ENCODE results near the gene URGCP. TPM values are rescaled to one million over a fixed set of nuclear protein-coding genes. Genes with fewer than 3 reads are reported as not detected.

URGCP gene
- total and polyA plus RNA-seq, 2 of the 4 experiments (the other 2 are of a cell fraction), result 22.0 to 25.5 TPM

DNA sequence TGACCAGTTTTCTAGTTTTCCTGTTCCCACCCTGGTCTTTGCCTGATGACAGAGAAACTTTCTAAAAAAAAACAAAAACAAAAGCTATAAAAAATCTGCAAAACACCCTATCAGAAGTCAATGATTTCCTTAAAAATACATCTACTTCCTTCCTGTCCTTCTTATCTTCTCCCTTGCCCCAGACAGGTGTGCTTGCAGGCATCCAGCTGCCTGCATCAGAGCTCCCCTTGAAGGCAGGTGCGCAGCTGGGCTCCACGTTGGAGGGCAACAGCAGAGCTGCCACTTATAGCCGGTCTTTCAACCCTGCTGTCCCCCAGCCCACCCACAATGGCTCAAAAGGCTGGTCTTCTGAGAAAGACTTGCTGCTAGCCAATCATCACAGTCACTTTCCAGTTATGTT is 49.6 kb upstream of the URGCP start (continued):
- TF ChIP-seq RCOR1 (IDR thresholded peaks at IDR 0.05; ENCODE audit: insufficient replicate concordance, low read length), result no peak
- no peak for TF ChIP-seq BHLHE40 (IDR thresholded peaks at IDR 0.05; ENCODE audit: low read depth, low read length)
- no peak for TF ChIP-seq FOS (IDR thresholded peaks at IDR 0.05; ENCODE audit: low read depth, low read length)
- TF ChIP-seq SMC3 (IDR thresholded peaks at IDR 0.05; ENCODE audit: low read depth, low read length), result no peak
- TF ChIP-seq NFE2L2 (IDR thresholded peaks at IDR 0.05; ENCODE audit: low read depth, low read length), result no peak
- no peak for TF ChIP-seq RAD21 (IDR thresholded peaks at IDR 0.05; ENCODE audit: low read length)

DNA sequence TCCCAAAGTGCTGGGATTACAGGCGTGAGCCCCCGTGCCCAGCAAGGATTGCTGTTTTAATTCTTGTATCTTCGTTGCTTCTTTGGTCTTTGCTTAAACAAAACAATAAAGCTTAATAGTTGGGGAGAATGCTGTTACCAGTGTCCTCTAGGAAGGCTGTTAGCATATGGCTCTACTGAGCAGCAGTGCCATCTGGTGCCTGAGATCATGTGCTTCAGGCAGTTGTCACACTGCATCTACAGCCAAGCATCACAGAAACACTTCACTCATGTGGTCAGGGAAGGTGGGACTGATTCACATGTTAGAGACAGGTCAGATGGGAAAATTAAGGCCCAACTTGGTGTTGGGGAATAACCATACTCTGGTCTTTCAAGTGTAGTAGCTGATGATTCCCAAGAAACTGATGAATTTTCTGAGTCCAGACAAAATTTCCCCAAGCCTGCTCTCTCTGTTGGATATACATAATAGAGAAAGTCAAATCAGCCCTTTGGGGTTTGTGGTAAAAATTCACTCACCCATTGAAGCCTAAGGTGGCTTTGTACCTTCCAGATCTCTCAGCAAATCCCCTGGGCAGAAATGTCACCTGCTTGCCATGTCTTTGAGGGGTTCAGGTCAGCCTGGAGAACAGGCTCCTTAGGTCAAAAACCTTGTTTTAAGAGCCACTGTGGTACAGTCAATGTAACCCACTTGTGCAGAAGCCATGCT is 48.3 kb upstream of the URGCP start:
- Histone ChIP-seq H3K36me3 (ENCODE audit: control insufficient read depth, insufficient read depth, low read length) (peaks cover 13% of the 10 kb centered on the region), H3K4me1 (ENCODE audit: control insufficient read depth, insufficient read depth, low read length) (no peaks in the 10 kb centered on the region), H3K4me3 (ENCODE audit: insufficient read depth, low read depth, low read length) (no peak overlapping the region), H3K4ac (ENCODE audit: low read depth, low read length) (no peak overlapping the region), H2BK15ac (ENCODE audit: low read depth, low read length) (no peak overlapping the region), H3K27me3 (ENCODE audit: control insufficient read depth, insufficient read depth, low read length) (no peaks in the 10 kb centered on the region), H2BK120ac (ENCODE audit: low read depth, low read length) (no peak overlapping the region), H3K9ac (ENCODE audit: low read depth, low read length) (no peak overlapping the region), H4K5ac (ENCODE audit: low read depth, low read length) (no peak overlapping the region), H3K23ac (ENCODE audit: low read depth, low read length) (no peak overlapping the region), H3K9me3 (ENCODE audit: control insufficient read depth, insufficient read depth, low read length) (no peaks in the 10 kb centered on the region), H2BK20ac (ENCODE audit: low read depth, low read length) (no peak overlapping the region), H4K91ac (ENCODE audit: insufficient read depth, low read depth, low read length) (no peak overlapping the region), H3K18ac (ENCODE audit: low read depth, low read length) (no peak overlapping the region), H2AK5ac (ENCODE audit: low read depth, low read length) (no peak overlapping the region), H2AFZ (replicated peaks; ENCODE audit: low read length, poor library complexity) (peak overlapping the region; percentile 35), H3K79me1 (ENCODE audit: low read depth in 1 of 2, low read length in 2 of 2) (no peaks in the 10 kb centered on the region), H3K9me1 (ENCODE audit: insufficient read depth, low read length) (no peaks in the 10 kb centered on the region), H2BK5ac (ENCODE audit: low read depth, low read length, poor library complexity, severe bottlenecking) (no peak overlapping the region), H4K20me1 (ENCODE audit: insufficient read depth, low read length) (no peaks in the 10 kb centered on the region), H2AK9ac (replicated peaks; ENCODE audit: low read depth, low read length, poor library complexity) (no peak overlapping the region), H3K56ac (ENCODE audit: extremely low read depth, insufficient read depth, low read length) (no peak overlapping the region), H3K4me2 (ENCODE audit: low read depth, low read length) (no peak overlapping the region), H4K8ac (ENCODE audit: low read depth in 2 of 2, low read length in 2 of 2) (no peak overlapping the region), H3K27ac (ENCODE audit: insufficient read depth, low read length) (no peak overlapping the region), H3K14ac (replicated peaks; ENCODE audit: low read depth, low read length) (no peak overlapping the region)
- intact Hi-C loops (cut with micrococcal nuclease), result loop anchor here (5.0 kb wide), 1 partner anchor 82 kb away; no protein-coding TSS in a partner anchor
- CTCF ChIA-PET, result interaction anchor here (0.5 to 1.1 kb wide), 3 partner anchors 11 to 249 kb away, joined by 3 to 4 read pairs (median 3); no protein-coding TSS in a partner anchor
- peak; percentile 94 for ATAC-seq (ENCODE audit: low read depth)
- dilution Hi-C loops (cut with HindIII; ENCODE audit: low sequenced_read_pairs, unreplicated experiment), result no loop called here
- POLR2A ChIA-PET (ENCODE audit: unreplicated experiment), result no interaction called here
- in situ Hi-C loops (cut with MboI; ENCODE audit: low sequenced_read_pairs), result no loop called here
- TF ChIP-seq RAD21 (IDR thresholded peaks at IDR 0.05; ENCODE audit: low read length), result peak; percentile 80
- no peak for TF ChIP-seq CEBPB (IDR thresholded peaks at IDR 0.05; ENCODE audit: low read depth, low read length)
- no peak for TF ChIP-seq CHD1 (IDR thresholded peaks at IDR 0.05; ENCODE audit: low read depth, low read length)
- TF ChIP-seq SMC3 (IDR thresholded peaks at IDR 0.05; ENCODE audit: low read depth, low read length), result peak; percentile 62
- TF ChIP-seq, protein P1, sequence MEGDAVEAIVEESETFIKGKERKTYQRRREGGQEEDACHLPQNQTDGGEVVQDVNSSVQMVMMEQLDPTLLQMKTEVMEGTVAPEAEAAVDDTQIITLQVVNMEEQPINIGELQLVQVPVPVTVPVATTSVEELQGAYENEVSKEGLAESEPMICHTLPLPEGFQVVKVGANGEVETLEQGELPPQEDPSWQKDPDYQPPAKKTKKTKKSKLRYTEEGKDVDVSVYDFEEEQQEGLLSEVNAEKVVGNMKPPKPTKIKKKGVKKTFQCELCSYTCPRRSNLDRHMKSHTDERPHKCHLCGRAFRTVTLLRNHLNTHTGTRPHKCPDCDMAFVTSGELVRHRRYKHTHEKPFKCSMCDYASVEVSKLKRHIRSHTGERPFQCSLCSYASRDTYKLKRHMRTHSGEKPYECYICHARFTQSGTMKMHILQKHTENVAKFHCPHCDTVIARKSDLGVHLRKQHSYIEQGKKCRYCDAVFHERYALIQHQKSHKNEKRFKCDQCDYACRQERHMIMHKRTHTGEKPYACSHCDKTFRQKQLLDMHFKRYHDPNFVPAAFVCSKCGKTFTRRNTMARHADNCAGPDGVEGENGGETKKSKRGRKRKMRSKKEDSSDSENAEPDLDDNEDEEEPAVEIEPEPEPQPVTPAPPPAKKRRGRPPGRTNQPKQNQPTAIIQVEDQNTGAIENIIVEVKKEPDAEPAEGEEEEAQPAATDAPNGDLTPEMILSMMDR (conservative IDR thresholded peaks at IDR 0.05; ENCODE audit: low read depth, low read length), result peak; percentile 59
- no peak for TF ChIP-seq RCOR1 (IDR thresholded peaks at IDR 0.05; ENCODE audit: insufficient replicate concordance, low read length)
- TF ChIP-seq, protein P2, sequence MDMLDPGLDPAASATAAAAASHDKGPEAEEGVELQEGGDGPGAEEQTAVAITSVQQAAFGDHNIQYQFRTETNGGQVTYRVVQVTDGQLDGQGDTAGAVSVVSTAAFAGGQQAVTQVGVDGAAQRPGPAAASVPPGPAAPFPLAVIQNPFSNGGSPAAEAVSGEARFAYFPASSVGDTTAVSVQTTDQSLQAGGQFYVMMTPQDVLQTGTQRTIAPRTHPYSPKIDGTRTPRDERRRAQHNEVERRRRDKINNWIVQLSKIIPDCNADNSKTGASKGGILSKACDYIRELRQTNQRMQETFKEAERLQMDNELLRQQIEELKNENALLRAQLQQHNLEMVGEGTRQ (IDR thresholded peaks at IDR 0.05; ENCODE audit: low read depth, low read length), result peak; percentile 16; the same call in 1 of the 2 replicates
- WGBS, 2 experiments (ENCODE audit: extremely low coverage in 2 of 2, insufficient read length in 1 of 2), result no CpG with 5 or more reads among the region's 3 CpGs
- peak; percentile 75 for DNase-seq
- no TSS peak for BruUV-seq (replicated peaks)
